Common myeloid progenitor, CD34-positive (primary cell): ENCODE results near the gene ASIC1.

Source experiments
- CTCF ChIA-PET: fragments of 350-600 bp; sonication (Branson Sonifier 250); formaldehyde crosslinking; loops from one replicate; lab custom pipeline; 2021; ENCODE audit warnings: antibody characterized with exemption; lab: Charles Lee
- POLR2A ChIA-PET: fragments of 350-600 bp; sonication (Branson Sonifier 250); formaldehyde crosslinking; loops from one replicate; lab custom pipeline; 2021; ENCODE audit warnings: antibody characterized with exemption; lab: Charles Lee
- DNase-seq, 3 donors: peaks; one replicate each; pipeline versions ENCODE4 v3.0.0 to v3.0.0-alpha.2; 2013
- H3K27ac ChIP-seq, 2 experiments: 1 replicate in 1 of 2; 2 replicates in 1 of 2; pipeline ENCODE4 v1.7.0; 2013; ENCODE audit warnings: inconsistent platforms in 2 of 2, low read length in 2 of 2, mild to moderate bottlenecking in 2 of 2, low read depth in 1 of 2, moderate library complexity in 1 of 2; ENCODE audit not compliant: severe bottlenecking in 2 of 2, insufficient read depth in 1 of 2, poor library complexity in 1 of 2
- H3K27me3 ChIP-seq, 5 experiments: replicated peaks in 2 of 5; 1 replicate in 3 of 5; 2 replicates in 2 of 5; pipeline versions ENCODE4 v1.6.1 to v1.7.0; 2013; ENCODE audit warnings: low read length in 4 of 5, mild to moderate bottlenecking in 2 of 5, moderate library complexity in 2 of 5, inconsistent platforms in 1 of 5; ENCODE audit not compliant: insufficient read depth in 5 of 5, control insufficient read depth in 4 of 5
- H3K36me3 ChIP-seq, 4 experiments: 1 replicate in 2 of 4; 2 replicates in 2 of 4; pipeline versions ENCODE4 v1.6.1 to v1.7.0; 2013; ENCODE audit warnings: low read length in 3 of 4, control low read depth in 1 of 4, mild to moderate bottlenecking in 1 of 4; ENCODE audit not compliant: control insufficient read depth in 4 of 4, insufficient read depth in 4 of 4
- H3K4me1 ChIP-seq, 4 experiments: 1 replicate in 3 of 4; 2 replicates in 1 of 4; pipeline versions ENCODE4 v1.6.1 to v1.7.1; 2013; ENCODE audit warnings: low read length in 3 of 4, mild to moderate bottlenecking in 3 of 4, control low read depth in 1 of 4, inconsistent platforms in 1 of 4, moderate library complexity in 1 of 4; ENCODE audit not compliant: control insufficient read depth in 4 of 4, insufficient read depth in 4 of 4; ENCODE audit errors: control extremely low read depth in 1 of 4
- H3K4me3 ChIP-seq, 7 experiments: 1 replicate in 4 of 7; 2 replicates in 3 of 7; pipeline versions ENCODE4 v1.5.1 to v1.7.0; 2013; ENCODE audit warnings: mild to moderate bottlenecking in 7 of 7, low read length in 6 of 7, moderate library complexity in 6 of 7, inconsistent platforms in 2 of 7, low read depth in 2 of 7, control low read depth in 1 of 7; ENCODE audit not compliant: insufficient read depth in 4 of 7, control insufficient read depth in 1 of 7; ENCODE audit errors: extremely low read depth in 1 of 7
- H3K9me3 ChIP-seq, 5 experiments: 1 replicate in 4 of 5; 2 replicates in 1 of 5; pipeline versions ENCODE4 v1.6.1 to v1.7.1; 2013; ENCODE audit warnings: low read length in 4 of 5, mild to moderate bottlenecking in 2 of 5, inconsistent platforms in 1 of 5, low read depth in 1 of 5, moderate library complexity in 1 of 5; ENCODE audit not compliant: control insufficient read depth in 4 of 5, insufficient read depth in 2 of 5; ENCODE audit errors: control extremely low read depth in 1 of 5
- WGBS: methylation state at CpG from one replicate; pipeline ENCODE4 v1.1.5; 2013; ENCODE audit not compliant: insufficient coverage; 5-methylcytosine and 5-hydroxymethylcytosine counted together

Gene ASIC1

DNA sequence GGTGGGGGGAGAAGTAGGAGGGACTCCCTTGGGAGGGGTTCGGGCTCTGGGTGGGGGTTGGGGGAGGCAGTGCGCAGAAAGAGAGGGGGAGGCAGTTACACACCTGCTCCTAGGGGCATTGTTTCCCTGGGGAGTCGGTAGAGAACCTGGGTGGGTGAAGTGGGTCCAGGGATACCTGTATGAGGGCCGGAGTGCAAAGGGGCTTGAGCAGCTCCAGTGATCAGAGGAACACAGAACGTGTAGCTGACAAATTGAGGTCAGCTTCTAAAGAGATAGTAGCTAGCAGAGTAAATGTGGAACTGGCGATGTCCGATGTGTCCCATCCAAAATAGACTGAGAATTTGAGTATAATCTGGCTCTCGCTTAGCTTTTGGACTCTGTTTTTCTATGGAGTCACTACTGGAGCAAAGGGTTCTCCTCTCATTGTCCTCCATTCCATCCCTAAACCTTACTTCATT lies 28.2 kb downstream of the ASIC1 start:
- Histone ChIP-seq H3K27ac (peak overlapping the region; percentile 64 to 85), H3K27me3 (no peaks in the 10 kb centered on the region)

DNA sequence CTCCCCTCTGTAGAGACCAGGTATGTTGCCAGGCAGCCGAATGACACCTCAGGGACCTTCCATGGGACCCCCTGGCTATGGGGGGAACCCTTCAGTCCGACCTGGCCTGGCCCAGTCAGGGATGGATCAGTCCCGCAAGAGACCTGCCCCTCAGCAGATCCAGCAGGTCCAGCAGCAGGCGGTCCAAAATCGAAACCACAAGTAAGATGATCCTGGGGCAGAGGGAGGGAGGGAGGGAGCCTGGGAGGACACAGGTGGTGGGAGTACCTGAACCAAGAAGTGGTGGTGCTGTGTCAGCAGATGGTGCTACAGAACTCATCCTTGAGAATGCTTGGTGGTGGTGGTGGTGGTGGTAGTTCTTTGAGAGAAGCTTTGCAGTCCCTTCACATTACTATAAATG lies 28.8 kb downstream of the ASIC1 start:
- H3K27ac ChIP-seq: no peak overlapping the region

More for the DNA sequence above, 28.2 kb downstream of the ASIC1 start:
- POLR2A ChIA-PET: interaction anchor here (1.0 to 1.8 kb wide), 3 partner anchors 11 to 81 kb away, joined by 5 to 10 read pairs (median 7); partner anchors contain the start of genes CERS5 and COX14
- peak overlapping the region in 6 of 7 experiments; percentile 39 to 99 (median 74) for H3K4me3 ChIP-seq
- CTCF ChIA-PET: interaction anchor here (0.7 to 10.4 kb wide), 9 partner anchors 9 to 122 kb away, joined by 3 to 168 read pairs (median 4); partner anchors contain the start of genes COX14 and GPD1
- peaks cover 4 to 15% (median 10%) of the 10 kb centered on the region in 4 experiments for H3K4me1 ChIP-seq
- H3K9me3 ChIP-seq: no peaks in the 10 kb centered on the region
- 26% methylated on average over 6 of the region's 8 CpGs for WGBS
- peaks cover 18 to 39% (median 32%) of the 10 kb centered on the region in 4 experiments for H3K36me3 ChIP-seq
- DNase-seq: no peak

DNA sequence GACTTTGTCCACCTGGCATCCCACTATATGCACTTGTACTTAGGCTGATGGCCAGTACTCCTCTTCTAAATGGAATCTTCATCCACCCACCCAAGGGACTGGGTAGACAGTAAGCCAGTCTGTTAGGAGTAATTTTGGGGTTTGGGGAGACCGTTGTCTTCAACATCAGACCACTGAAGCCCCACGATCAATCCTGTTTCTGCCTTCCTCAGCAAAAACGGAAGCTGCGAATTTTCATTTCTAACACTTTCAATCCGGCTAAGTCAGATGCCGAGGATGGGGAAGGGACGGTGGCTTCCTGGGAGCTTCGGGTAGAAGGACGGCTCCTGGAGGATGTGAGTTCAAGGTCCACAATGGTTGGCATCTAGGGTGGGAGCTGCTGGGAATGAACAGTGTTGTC lies 29.8 kb downstream of the ASIC1 start:
- H3K9me3 ChIP-seq: no peaks in the 10 kb centered on the region
- peaks cover 4 to 13% (median 10%) of the 10 kb centered on the region in 4 experiments for H3K4me1 ChIP-seq
- no peak overlapping the region for H3K27ac ChIP-seq
- CTCF ChIA-PET: interaction anchor here (0.9 to 10.4 kb wide), 8 partner anchors 9 to 99 kb away, joined by 4 to 168 read pairs (median 4); partner anchors contain the start of genes COX14 and GPD1
- POLR2A ChIA-PET: no interaction called here
- no peaks in the 10 kb centered on the region for H3K27me3 ChIP-seq
- H3K4me3 ChIP-seq: no peak overlapping the region
- 97% methylated on average over 9 of the region's 9 CpGs for WGBS
- peaks cover 24 to 52% (median 39%) of the 10 kb centered on the region in 4 experiments for H3K36me3 ChIP-seq
- DNase-seq: no peak

More for the DNA sequence above, 28.8 kb downstream of the ASIC1 start:
- H3K4me1 ChIP-seq: peaks cover 4 to 13% (median 10%) of the 10 kb centered on the region in 4 experiments
- H3K9me3 ChIP-seq: no peaks in the 10 kb centered on the region
- H3K27me3 ChIP-seq: no peaks in the 10 kb centered on the region
- ChIA-PET CTCF (interaction anchor here (0.7 to 10.4 kb wide), 6 partner anchors 9 to 103 kb away, joined by 3 to 168 read pairs (median 10); partner anchors contain the start of genes COX14 and GPD1), POLR2A (interaction anchor here (1.0 to 1.8 kb wide), 2 partner anchors 10 to 26 kb away, joined by 5 to 10 read pairs; partner anchors contain the start of gene COX14)
- peak overlapping the region in 2 of 7 experiments; percentile 65 to 94 for H3K4me3 ChIP-seq
- H3K36me3 ChIP-seq: peaks cover 20 to 43% (median 34%) of the 10 kb centered on the region in 4 experiments
- DNase-seq: no peak
- WGBS: 95% methylated on average over 3 of the region's 5 CpGs

DNA sequence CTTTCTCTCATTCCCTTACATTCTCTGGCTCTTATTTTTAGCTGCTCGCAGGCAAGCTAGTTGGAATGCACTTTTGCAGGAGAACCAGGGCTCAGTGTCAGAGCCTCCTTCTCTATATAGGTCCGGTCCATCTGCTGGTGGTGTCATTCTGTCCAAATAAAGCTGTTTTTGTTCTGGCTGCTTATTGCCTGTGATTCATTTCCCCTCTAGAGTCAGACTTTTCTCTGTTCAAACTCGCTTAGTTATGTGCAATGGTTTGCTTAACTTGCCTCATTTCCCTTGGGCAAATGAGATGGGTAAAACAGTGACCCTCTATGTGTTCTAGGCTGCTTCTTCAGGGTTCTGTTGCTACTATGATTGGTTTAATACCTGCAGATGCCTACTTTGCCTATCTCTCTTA lies 30.6 kb downstream of the ASIC1 start:
- Histone ChIP-seq H3K27ac (no peak overlapping the region), H3K9me3 (no peaks in the 10 kb centered on the region), H3K4me1 (peaks cover 4 to 13% (median 10%) of the 10 kb centered on the region in 4 experiments), H3K4me3 (no peak overlapping the region), H3K27me3 (no peaks in the 10 kb centered on the region), H3K36me3 (peaks cover 26 to 60% (median 44%) of the 10 kb centered on the region in 4 experiments)
- DNase-seq: no peak
- 94% methylated on average over 3 of the region's 3 CpGs for WGBS
- ChIA-PET CTCF (interaction anchor here (0.6 to 10.4 kb wide), 12 partner anchors 9 to 219 kb away, joined by 3 to 168 read pairs (median 4); partner anchors contain the start of genes COX14 and GPD1), POLR2A (no interaction called here)

DNA sequence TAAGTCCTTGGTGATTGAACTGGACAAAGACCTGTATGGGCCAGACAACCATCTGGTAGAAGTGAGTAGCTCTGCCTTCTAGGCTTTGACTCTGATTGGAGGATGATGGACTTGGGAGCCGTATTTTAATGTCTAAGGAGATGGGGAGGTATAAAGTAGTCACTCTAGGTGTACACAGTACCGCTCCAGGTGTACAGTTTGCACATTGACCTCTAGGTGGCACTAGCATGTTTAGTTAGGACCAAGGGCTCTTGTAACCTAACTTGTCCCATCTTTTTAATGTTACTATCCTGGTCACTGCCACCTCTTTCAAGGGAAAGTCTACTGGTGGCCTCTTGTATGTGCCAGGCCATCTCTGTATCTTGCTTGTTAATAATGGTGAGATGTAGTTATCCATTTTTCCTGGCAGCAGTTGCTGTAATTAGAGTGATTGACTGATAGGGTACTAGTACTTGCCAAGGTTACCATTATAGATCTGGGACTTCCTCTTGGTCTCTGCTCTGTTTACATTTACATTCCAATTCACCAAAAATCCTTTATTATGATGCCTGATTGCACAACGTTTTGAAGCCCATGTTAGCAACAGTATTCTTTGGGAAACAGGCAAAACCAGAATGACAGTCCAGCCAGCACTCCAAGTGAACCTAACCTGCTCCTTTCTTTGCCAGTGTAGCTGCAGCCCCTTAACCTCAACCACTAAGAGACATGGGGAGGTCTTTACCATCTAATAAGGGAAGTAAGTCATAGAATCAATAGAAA lies 31.4 kb downstream of the ASIC1 start:
- WGBS: 20% methylated on average over 2 of the region's 3 CpGs
- POLR2A ChIA-PET: no interaction called here
- no peaks in the 10 kb centered on the region for H3K9me3 ChIP-seq
- H3K27ac ChIP-seq: no peak overlapping the region
- peak; percentile 48 to 65 (median 63) for DNase-seq
- CTCF ChIA-PET: interaction anchor here (0.6 to 10.4 kb wide), 15 partner anchors 8 to 124 kb away, joined by 3 to 168 read pairs (median 4); partner anchors contain the start of genes COX14 and GPD1
- H3K36me3 ChIP-seq: peaks cover 26 to 67% (median 49%) of the 10 kb centered on the region in 4 experiments
- peaks cover 4 to 12% (median 9%) of the 10 kb centered on the region in 4 experiments for H3K4me1 ChIP-seq
- no peaks in the 10 kb centered on the region for H3K27me3 ChIP-seq
- no peak overlapping the region for H3K4me3 ChIP-seq

DNA sequence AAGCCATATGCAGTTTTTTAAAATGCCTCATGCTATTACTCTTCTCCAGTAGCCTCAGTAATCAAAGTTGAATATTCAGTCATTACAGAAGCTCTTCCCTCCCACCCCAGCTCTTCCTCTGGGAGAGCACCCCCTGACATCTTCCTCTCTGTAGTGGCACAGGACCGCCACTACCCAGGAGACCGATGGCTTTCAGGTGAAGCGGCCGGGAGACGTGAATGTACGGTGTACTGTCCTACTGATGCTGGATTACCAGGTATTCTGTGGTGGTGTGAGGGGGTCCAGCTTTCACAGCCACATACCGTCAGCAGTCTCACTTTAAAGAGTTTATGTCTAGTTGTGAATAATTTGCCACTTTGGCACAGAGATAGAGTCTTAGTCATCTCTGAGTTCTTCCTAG lies 32.3 kb downstream of the ASIC1 start:
- no peak for DNase-seq
- Histone ChIP-seq H3K27ac (no peak overlapping the region), H3K36me3 (peaks cover 29 to 77% (median 58%) of the 10 kb centered on the region in 4 experiments), H3K4me3 (no peak overlapping the region), H3K27me3 (no peaks in the 10 kb centered on the region), H3K4me1 (peaks cover 4 to 6% (median 5%) of the 10 kb centered on the region in 4 experiments), H3K9me3 (no peaks in the 10 kb centered on the region)
- ChIA-PET CTCF (interaction anchor here (0.6 to 10.4 kb wide), 11 partner anchors 9 to 87 kb away, joined by 3 to 168 read pairs (median 4); partner anchors contain the start of genes CERS5, COX14 and GPD1), POLR2A (interaction anchor here (0.6 to 1.0 kb wide), 2 partner anchors 14 to 172 kb away, joined by 3 to 5 read pairs; partner anchors contain the start of gene GPD1)
- 100% methylated on average over 2 of the region's 7 CpGs for WGBS
